ENCODE results near the gene FLCN. TPM values are rescaled to one million over a fixed set of nuclear protein-coding genes. Genes with fewer than 3 reads are reported as not detected.

Gene FLCN
- total and polyA plus RNA-seq, 10 of the 15 experiments (the other 5 are each of a cell fraction or from before 2014, with no cell fraction given) = 1.1 to 24.7 (median 10.4) TPM

DNA sequence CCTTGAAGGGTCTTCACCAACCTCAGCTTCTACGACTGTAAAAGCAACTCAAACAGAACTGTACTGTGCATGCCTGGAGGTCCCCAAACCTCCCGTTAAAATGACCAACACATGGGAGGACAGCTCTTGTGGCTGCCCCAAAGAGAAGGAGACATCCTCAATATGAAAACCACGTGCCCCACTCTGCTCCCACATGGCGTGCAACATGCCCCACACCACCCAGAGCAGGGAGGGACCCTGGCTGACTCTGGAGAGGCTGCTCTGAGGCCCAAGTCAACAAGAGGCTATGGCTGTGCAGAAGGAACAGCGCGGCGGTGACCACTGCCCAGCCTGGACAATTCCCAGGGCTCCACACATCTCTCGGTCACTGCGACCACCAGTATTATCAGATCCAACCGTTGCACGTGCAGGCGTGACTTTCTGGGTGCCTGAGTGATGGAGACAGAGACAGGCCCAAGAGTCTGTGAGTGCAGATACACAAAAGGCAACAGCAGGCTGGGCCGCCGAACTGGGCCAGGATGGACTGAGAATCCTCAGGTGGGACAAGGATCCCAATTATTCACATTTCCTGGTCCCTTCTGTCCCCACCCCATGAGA is 32.2 kb downstream of the FLCN start:
- BruUV-seq (replicated peaks) = no TSS peak
- Histone ChIP-seq H2AFZ (ENCODE audit: control insufficient read depth, low read depth, low read length) (no peak overlapping the region), H3K4me3 (peak overlapping the region; percentile 74), H3K9ac (ENCODE audit: control insufficient read depth, insufficient read depth, low read length) (peak overlapping the region; percentile 81), H3K4me1 (ENCODE audit: control insufficient read depth, insufficient read depth, low read length) (peaks cover 9% of the 10 kb centered on the region; the same call in 1 of the 2 replicates), H3K4me2 (ENCODE audit: control insufficient read depth, insufficient read depth) (peak overlapping the region; percentile 99), H3K9me3 (replicated peaks; ENCODE audit: control insufficient read depth, insufficient read depth, low read length) (no peaks in the 10 kb centered on the region), H3K79me2 (ENCODE audit: control insufficient read depth, insufficient read depth, low read length) (peaks cover 32% of the 10 kb centered on the region), H3K27me3 (replicated peaks in 1 of 2; ENCODE audit: control insufficient read depth in 2 of 2, insufficient read depth in 2 of 2, low read length in 1 of 2) (no peaks in the 10 kb centered on the region), H3K36me3 (ENCODE audit: control insufficient read depth in 2 of 2, insufficient read depth in 2 of 2, low read length in 1 of 2) (peaks cover 2 to 7% of the 10 kb centered on the region in 2 experiments), H4K20me1 (ENCODE audit: control insufficient read depth, insufficient read depth) (no peaks in the 10 kb centered on the region), H3K27ac (ENCODE audit: control insufficient read depth, insufficient read depth) (peak overlapping the region; percentile 52)
- FAIRE-seq (no peak), DNase-seq (ENCODE audit: low read depth, low spot score) (no peak), ATAC-seq (no peak)
- TF ChIP-seq, protein P1, sequence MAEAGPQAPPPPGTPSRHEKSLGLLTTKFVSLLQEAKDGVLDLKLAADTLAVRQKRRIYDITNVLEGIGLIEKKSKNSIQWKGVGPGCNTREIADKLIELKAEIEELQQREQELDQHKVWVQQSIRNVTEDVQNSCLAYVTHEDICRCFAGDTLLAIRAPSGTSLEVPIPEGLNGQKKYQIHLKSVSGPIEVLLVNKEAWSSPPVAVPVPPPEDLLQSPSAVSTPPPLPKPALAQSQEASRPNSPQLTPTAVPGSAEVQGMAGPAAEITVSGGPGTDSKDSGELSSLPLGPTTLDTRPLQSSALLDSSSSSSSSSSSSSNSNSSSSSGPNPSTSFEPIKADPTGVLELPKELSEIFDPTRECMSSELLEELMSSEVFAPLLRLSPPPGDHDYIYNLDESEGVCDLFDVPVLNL (IDR thresholded peaks at IDR 0.05; ENCODE audit: low read depth, low read length) = no peak
- 0 out of 3 replicates have a peak, but pooled peaks have one; percentile 11 for TF ChIP-seq POU2F2 (IDR thresholded peaks at IDR 0.05; ENCODE audit: borderline replicate concordance, low read depth, low read length)
- no peak for TF ChIP-seq NR2C1 (IDR thresholded peaks at IDR 0.05)
- no peak for TF ChIP-seq SIX5 (IDR thresholded peaks at IDR 0.05; ENCODE audit: low read depth, low read length, severe bottlenecking)
- TF ChIP-seq, protein P2, sequence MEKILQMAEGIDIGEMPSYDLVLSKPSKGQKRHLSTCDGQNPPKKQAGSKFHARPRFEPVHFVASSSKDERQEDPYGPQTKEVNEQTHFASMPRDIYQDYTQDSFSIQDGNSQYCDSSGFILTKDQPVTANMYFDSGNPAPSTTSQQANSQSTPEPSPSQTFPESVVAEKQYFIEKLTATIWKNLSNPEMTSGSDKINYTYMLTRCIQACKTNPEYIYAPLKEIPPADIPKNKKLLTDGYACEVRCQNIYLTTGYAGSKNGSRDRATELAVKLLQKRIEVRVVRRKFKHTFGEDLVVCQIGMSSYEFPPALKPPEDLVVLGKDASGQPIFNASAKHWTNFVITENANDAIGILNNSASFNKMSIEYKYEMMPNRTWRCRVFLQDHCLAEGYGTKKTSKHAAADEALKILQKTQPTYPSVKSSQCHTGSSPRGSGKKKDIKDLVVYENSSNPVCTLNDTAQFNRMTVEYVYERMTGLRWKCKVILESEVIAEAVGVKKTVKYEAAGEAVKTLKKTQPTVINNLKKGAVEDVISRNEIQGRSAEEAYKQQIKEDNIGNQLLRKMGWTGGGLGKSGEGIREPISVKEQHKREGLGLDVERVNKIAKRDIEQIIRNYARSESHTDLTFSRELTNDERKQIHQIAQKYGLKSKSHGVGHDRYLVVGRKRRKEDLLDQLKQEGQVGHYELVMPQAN (conservative IDR thresholded peaks at IDR 0.05) = no peak
- TF ChIP-seq, protein P3, sequence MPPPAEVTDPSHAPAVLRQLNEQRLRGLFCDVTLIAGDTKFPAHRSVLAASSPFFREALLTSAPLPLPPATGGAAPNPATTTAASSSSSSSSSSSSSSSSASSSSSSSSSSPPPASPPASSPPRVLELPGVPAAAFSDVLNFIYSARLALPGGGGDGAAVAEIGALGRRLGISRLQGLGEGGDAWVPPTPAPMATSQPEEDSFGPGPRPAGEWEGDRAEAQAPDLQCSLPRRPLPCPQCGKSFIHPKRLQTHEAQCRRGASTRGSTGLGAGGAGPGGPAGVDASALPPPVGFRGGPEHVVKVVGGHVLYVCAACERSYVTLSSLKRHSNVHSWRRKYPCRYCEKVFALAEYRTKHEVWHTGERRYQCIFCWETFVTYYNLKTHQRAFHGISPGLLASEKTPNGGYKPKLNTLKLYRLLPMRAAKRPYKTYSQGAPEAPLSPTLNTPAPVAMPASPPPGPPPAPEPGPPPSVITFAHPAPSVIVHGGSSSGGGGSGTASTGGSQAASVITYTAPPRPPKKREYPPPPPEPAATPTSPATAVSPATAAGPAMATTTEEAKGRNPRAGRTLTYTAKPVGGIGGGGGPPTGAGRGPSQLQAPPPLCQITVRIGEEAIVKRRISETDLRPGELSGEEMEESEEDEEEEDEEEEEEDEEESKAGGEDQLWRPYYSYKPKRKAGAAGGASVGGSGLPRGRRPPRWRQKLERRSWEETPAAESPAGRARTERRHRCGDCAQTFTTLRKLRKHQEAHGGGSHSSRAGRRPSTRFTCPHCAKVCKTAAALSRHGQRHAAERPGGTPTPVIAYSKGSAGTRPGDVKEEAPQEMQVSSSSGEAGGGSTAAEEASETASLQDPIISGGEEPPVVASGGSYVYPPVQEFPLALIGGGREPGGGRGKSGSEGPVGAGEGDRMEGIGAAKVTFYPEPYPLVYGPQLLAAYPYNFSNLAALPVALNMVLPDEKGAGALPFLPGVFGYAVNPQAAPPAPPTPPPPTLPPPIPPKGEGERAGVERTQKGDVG (CRISPR knock-in tag; IDR thresholded peaks at IDR 0.05) = no peak
- TF ChIP-seq RBBP5 (conservative IDR thresholded peaks at IDR 0.05) = no peak
- no peak for TF ChIP-seq POLR2AphosphoS2 (IDR thresholded peaks at IDR 0.05; ENCODE audit: low read depth, low read length)
- no peak for TF ChIP-seq CEBPB (IDR thresholded peaks at IDR 0.05; ENCODE audit: borderline replicate concordance in 1 of 2, low read depth in 2 of 2, low read length in 2 of 2)
- TF ChIP-seq BCL11A (IDR thresholded peaks at IDR 0.05; ENCODE audit: low read depth, low read length) = no peak
- TF ChIP-seq KLF5 (IDR thresholded peaks at IDR 0.05; ENCODE audit: partially characterized antibody) = no peak
- peak; percentile 29 to 83; a peak in 2 of 4 replicates for TF ChIP-seq BHLHE40 (IDR thresholded peaks at IDR 0.05; ENCODE audit: borderline replicate concordance in 1 of 2, low read depth in 2 of 2, low read length in 1 of 2)
- ChIA-PET CTCF (interaction anchor here (1.4 to 1.5 kb wide), 2 partner anchors 10 to 14 kb away, joined by 3 read pairs; no protein-coding TSS in a partner anchor), RAD21 (ENCODE audit: unreplicated experiment) (interaction anchor here (1.0 to 1.2 kb wide), 2 partner anchors 13 to 40 kb away, joined by 3 to 4 read pairs; no protein-coding TSS in a partner anchor), SMC1A (ENCODE audit: uncharacterized antibody, unreplicated experiment) (interaction anchor here (0.7 to 1.4 kb wide), 4 partner anchors 8 to 25 kb away, joined by 3 to 4 read pairs (median 3); no protein-coding TSS in a partner anchor), POLR2A (interaction anchor here (0.8 kb wide), 1 partner anchor 22 kb away, joined by 3 read pairs; no protein-coding TSS in a partner anchor)
- WGBS (ENCODE audit: insufficient coverage, insufficient replicate concordance, low lambda C conversion rate, missing lambda C conversion rate) = 29% methylated on average over 14 of the region's 14 CpGs
- intact Hi-C loops (cut with micrococcal nuclease; ENCODE audit: unreplicated experiment) (loop anchor here (2.0 to 10.0 kb wide), 3 partner anchors 26 to 200 kb away; partner anchors contain the start of gene NT5M), in situ Hi-C loops (cut with MboI) (no loop called here)
